ENCODE measurements around the gene RAD51B. TPM values are rescaled to one million over a fixed set of nuclear protein-coding genes. Genes with fewer than 3 reads are reported as not detected.
A peak's percentile ranks its signal among the peaks of the same experiment; 100 is the strongest.

The RAD51B gene
- polyA plus RNA-seq, 3 donors = 3.6 to 11.6 (median 9.4) TPM

- Mint-ChIP-seq H3K4me3 (no peak overlapping the region), H3K36me3 (peaks cover 0 to 14% of the 10 kb centered on the region in 2 donors), H3K27ac (no peak overlapping the region), H3K27me3 (ENCODE audit: low read depth in 3 of 3) (peaks cover 0 to 1% (median 0%) of the 10 kb centered on the region in 3 donors), H3K9me3 (peaks cover 0 to 5% (median 0%) of the 10 kb centered on the region in 7 donors), H3K4me1 (peaks cover 68% of the 10 kb centered on the region)
- Histone ChIP-seq H3K27me3 (ENCODE audit: control insufficient read depth in 2 of 2, insufficient read depth in 2 of 2, low read length in 2 of 2) (no peaks in the 10 kb centered on the region), H3K27ac (ENCODE audit: low read depth in 1 of 2, low read length in 2 of 2) (no peak overlapping the region), H3K4me3 (replicated peaks in 1 of 3; ENCODE audit: low read depth in 2 of 3, low read length in 3 of 3) (no peak overlapping the region), H3K9ac (ENCODE audit: insufficient read depth, low read length, poor library complexity, severe bottlenecking) (no peak overlapping the region), H4K20me1 (ENCODE audit: insufficient read depth, low read length) (no peaks in the 10 kb centered on the region), H3K36me3 (replicated peaks in 1 of 2; ENCODE audit: control insufficient read depth in 1 of 2, insufficient read depth in 2 of 2, low read length in 2 of 2) (no peaks in the 10 kb centered on the region), H3K9me3 (replicated peaks in 1 of 2; ENCODE audit: control insufficient read depth in 1 of 2, insufficient read depth in 1 of 2, low read length in 2 of 2) (no peaks in the 10 kb centered on the region), H3K4me1 (ENCODE audit: control insufficient read depth in 1 of 2, insufficient read depth in 2 of 2, low read length in 2 of 2) (peaks cover 46 to 48% of the 10 kb centered on the region in 2 donors), H3K4me2 (replicated peaks; ENCODE audit: extremely low read depth, low read length, poor library complexity, severe bottlenecking) (no peak overlapping the region), H2AFZ (ENCODE audit: insufficient read depth, low read depth, low read length, poor library complexity, severe bottlenecking) (no peak overlapping the region), H3K79me2 (ENCODE audit: insufficient read depth, low read length) (no peaks in the 10 kb centered on the region)
- no peak for DNase-seq
- no CpG with 5 or more reads among the region's 1 CpG for WGBS (ENCODE audit: insufficient coverage)
- TF ChIP-seq CTCF (IDR thresholded peaks at IDR 0.05) = no peak
- intact Hi-C loops (cut with micrococcal nuclease) = loop anchor here in 1 of 2 donors (5.0 to 10.0 kb wide), 3 partner anchors 76 to 322 kb away; partner anchors contain the start of gene ZFP36L1
Observed at GRCh38 chr14:68470361-68470760, 650.8 kb downstream of the RAD51B start.

GRCh38 chr14:68471029-68471963 is 651.7 kb downstream of the RAD51B start:
- no peaks in the 10 kb centered on the region for H3K36me3 ChIP-seq (replicated peaks in 1 of 2; ENCODE audit: control insufficient read depth in 1 of 2, insufficient read depth in 2 of 2, low read length in 2 of 2)
- H3K9ac ChIP-seq (ENCODE audit: insufficient read depth, low read length, poor library complexity, severe bottlenecking) = no peak overlapping the region
- H3K79me2 ChIP-seq (ENCODE audit: insufficient read depth, low read length) = no peaks in the 10 kb centered on the region
- no peak overlapping the region for H3K4me3 ChIP-seq (replicated peaks in 1 of 3; ENCODE audit: low read depth in 2 of 3, low read length in 3 of 3)
- Mint-ChIP-seq H3K4me1 (peaks cover 72% of the 10 kb centered on the region), H3K36me3 (peaks cover 0 to 14% of the 10 kb centered on the region in 2 donors), H3K4me3 (peak overlapping the region in 1 of 2 donors; percentile 78), H3K27me3 (ENCODE audit: low read depth in 3 of 3) (peaks cover 0 to 1% (median 0%) of the 10 kb centered on the region in 3 donors), H3K9me3 (peaks cover 0 to 5% (median 0%) of the 10 kb centered on the region in 7 donors), H3K27ac (peak overlapping the region; percentile 55 to 92 (median 88))
- H4K20me1 ChIP-seq (ENCODE audit: insufficient read depth, low read length) = no peaks in the 10 kb centered on the region
- no peaks in the 10 kb centered on the region for H3K27me3 ChIP-seq (ENCODE audit: control insufficient read depth in 2 of 2, insufficient read depth in 2 of 2, low read length in 2 of 2)
- peak overlapping the region; percentile 18 for H3K4me2 ChIP-seq (replicated peaks; ENCODE audit: extremely low read depth, low read length, poor library complexity, severe bottlenecking)
- peaks cover 53 to 55% of the 10 kb centered on the region in 2 donors for H3K4me1 ChIP-seq (ENCODE audit: control insufficient read depth in 1 of 2, insufficient read depth in 2 of 2, low read length in 2 of 2)
- no peak for TF ChIP-seq CTCF (IDR thresholded peaks at IDR 0.05)
- intact Hi-C loops (cut with micrococcal nuclease) = loop anchor here in 1 of 2 donors (5.0 to 10.0 kb wide), 3 partner anchors 76 to 321 kb away; partner anchors contain the start of gene ZFP36L1
- H3K27ac ChIP-seq (ENCODE audit: low read depth in 1 of 2, low read length in 2 of 2) = peak overlapping the region; percentile 41 to 74
- H3K9me3 ChIP-seq (replicated peaks in 1 of 2; ENCODE audit: control insufficient read depth in 1 of 2, insufficient read depth in 1 of 2, low read length in 2 of 2) = no peaks in the 10 kb centered on the region
- H2AFZ ChIP-seq (ENCODE audit: insufficient read depth, low read depth, low read length, poor library complexity, severe bottlenecking) = peak overlapping the region; percentile 75
- WGBS (ENCODE audit: insufficient coverage) = 67% methylated on average over 2 of the region's 12 CpGs
- DNase-seq = peak in 2 of 3 donors; percentile 32 to 33
